Measurements from ENCODE around the gene RBFA. TPM values are rescaled to one million over a fixed set of nuclear protein-coding genes. Genes with fewer than 3 reads are reported as not detected.
A peak's percentile ranks its signal among the peaks of the same experiment; 100 is the strongest.

RBFA gene, protein sequence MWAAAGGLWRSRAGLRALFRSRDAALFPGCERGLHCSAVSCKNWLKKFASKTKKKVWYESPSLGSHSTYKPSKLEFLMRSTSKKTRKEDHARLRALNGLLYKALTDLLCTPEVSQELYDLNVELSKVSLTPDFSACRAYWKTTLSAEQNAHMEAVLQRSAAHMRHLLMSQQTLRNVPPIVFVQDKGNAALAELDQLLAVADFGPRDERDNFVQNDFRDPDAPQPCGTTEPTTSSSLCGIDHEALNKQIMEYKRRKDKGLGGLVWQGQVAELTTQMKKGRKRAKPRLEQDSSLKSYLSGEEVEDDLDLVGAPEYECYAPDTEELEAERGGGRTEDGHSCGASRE
- 22.5 and 27.4 TPM in 2 replicates for total RNA-seq

DNA sequence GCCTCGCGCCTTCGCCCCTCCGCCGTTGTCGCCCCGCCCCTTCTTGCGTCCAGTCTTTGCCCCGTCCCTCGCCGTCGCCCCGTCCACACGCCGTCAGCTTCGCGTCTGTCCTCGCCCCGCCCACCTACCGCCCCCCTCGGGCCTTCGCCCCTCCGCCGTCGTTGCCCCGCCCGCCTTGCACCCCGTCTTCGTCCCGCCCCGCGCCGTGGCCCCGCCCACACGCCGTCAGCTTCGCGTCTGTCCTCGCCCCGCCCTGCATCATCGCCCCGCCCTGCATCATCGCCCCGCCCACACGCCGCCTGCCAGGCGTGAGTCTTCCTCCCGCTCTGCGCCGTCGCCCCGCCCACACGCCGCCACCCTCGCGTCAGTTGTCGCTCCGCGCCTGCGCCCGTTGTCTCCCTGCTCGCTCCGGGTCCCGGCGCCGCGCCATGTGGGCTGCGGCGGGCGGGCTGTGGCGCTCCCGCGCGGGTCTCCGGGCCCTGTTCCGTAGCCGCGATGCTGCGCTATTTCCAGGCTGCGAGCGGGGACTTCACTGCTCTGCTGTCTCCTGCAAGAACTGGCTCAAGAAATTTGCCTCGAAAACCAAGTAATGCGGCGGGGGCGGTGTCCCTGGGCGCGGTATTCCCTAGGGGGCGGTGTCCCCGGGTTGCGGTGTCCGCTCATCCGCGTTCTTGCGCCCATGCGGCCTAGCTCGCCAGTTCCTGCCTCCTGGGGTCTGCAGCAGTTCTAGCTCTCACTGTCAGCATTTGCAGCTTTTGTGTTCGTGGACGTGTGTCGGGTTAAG lies at the start of gene RBFA:
RBFA (plus strand) TSS at position 367 of the 784 bp plus-strand sequence; CDS start at position 429, 62 bp downstream.
- TF ChIP-seq, protein P1, sequence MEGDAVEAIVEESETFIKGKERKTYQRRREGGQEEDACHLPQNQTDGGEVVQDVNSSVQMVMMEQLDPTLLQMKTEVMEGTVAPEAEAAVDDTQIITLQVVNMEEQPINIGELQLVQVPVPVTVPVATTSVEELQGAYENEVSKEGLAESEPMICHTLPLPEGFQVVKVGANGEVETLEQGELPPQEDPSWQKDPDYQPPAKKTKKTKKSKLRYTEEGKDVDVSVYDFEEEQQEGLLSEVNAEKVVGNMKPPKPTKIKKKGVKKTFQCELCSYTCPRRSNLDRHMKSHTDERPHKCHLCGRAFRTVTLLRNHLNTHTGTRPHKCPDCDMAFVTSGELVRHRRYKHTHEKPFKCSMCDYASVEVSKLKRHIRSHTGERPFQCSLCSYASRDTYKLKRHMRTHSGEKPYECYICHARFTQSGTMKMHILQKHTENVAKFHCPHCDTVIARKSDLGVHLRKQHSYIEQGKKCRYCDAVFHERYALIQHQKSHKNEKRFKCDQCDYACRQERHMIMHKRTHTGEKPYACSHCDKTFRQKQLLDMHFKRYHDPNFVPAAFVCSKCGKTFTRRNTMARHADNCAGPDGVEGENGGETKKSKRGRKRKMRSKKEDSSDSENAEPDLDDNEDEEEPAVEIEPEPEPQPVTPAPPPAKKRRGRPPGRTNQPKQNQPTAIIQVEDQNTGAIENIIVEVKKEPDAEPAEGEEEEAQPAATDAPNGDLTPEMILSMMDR (IDR thresholded peaks at IDR 0.05; ENCODE audit: insufficient read depth, low read depth, low read length) = peak; percentile 40
- H3K4me3 ChIP-seq (ENCODE audit: low read depth, low read length) = peak within 1 kb of the TSS; percentile 82
- DNase-seq (ENCODE audit: low read depth) = peak; percentile 99

DNA sequence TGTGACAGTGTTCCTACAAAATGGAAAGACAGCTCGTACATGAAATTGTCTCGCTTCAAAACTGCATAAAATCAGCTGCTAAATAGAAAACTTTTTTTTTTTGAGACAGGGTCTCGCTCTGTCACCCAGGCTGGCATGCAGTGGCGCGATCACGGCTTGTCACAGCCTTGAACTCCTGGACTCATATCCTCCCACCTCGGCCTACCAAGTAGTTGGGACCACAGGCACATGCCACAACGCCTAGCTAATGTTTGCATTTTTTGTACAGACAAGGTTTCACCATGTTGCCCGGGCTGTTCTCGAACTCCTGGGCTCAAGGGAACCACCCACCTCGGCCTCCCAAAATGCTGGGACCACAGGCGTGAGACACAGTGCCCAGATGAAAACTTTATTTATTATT lies 49.1 kb upstream of the RBFA start:
- no peak overlapping the region for H3K4me3 ChIP-seq (ENCODE audit: low read depth, low read length)
- TF ChIP-seq, protein P1 (IDR thresholded peaks at IDR 0.05; ENCODE audit: insufficient read depth, low read depth, low read length) = no peak
- no peak for DNase-seq (ENCODE audit: low read depth)

DNA sequence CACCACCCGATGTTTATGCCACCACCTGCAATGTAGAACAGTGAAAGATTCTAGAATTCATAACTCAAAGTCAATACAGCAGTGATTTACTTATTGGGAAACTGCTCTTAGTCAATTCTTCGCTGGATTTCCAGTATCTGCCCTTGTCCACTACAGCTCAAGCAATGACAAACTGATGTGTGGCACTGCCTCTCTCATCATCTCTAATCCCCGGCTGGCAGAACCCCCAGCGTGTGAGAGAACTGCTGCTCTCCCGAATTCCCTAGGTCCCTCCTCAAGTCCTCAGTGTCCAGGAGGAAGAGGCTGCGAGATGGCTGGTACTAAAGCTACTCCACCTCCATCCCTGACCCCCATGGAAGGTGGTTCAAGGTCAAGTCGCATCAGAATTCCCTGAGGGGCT lies 47.5 kb upstream of the RBFA start:
- no peak for DNase-seq (ENCODE audit: low read depth)
- H3K4me3 ChIP-seq (ENCODE audit: low read depth, low read length) = peak overlapping the region; percentile 94
- TF ChIP-seq, protein P1 (IDR thresholded peaks at IDR 0.05; ENCODE audit: insufficient read depth, low read depth, low read length) = no peak

DNA sequence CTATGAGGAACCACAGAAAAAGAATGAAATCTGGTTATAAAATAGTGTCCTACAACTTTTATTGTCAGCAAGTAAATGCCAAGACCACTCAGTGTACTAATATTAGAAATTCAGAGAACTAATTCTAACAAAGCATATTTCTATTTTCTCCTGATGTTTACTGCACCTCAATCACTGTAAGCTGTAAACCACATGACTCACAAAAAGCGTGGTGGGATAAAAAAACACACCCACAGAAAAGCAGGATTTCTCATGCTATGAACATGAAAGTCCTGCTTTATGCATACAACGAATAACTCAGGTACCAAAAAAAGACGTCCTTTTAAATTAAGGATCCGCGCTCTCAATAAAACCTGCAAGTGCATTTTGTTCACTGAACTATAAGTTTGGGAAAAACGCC lies 46.7 kb upstream of the RBFA start:
- peak overlapping the region; percentile 94 for H3K4me3 ChIP-seq (ENCODE audit: low read depth, low read length)
- TF ChIP-seq, protein P1 (IDR thresholded peaks at IDR 0.05; ENCODE audit: insufficient read depth, low read depth, low read length) = no peak
- peak; percentile 28 for DNase-seq (ENCODE audit: low read depth)

DNA sequence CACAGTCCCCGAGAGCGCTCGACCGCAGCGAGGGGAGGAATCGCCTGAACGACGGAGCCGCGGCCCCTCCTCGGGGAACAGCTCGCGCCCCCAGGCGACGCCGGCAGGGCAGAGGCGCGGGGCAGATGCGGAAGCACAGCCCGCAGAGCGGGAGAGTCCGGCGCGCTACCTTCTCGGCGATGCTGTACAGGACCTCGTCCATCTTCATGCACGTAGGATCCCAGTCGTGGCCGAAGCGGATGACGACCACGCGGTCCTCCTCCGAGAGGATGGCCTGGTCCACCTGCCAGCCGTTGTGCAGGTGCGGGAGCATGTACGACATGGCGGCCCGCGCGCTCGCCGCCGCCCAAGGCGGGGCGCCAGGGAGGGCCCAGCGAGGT lies 46.2 kb upstream of the RBFA start:
- peak; percentile 51 for DNase-seq (ENCODE audit: low read depth)
- peak overlapping the region; percentile 94 for H3K4me3 ChIP-seq (ENCODE audit: low read depth, low read length)
- TF ChIP-seq, protein P1 (IDR thresholded peaks at IDR 0.05; ENCODE audit: insufficient read depth, low read depth, low read length) = peak; percentile 40

DNA sequence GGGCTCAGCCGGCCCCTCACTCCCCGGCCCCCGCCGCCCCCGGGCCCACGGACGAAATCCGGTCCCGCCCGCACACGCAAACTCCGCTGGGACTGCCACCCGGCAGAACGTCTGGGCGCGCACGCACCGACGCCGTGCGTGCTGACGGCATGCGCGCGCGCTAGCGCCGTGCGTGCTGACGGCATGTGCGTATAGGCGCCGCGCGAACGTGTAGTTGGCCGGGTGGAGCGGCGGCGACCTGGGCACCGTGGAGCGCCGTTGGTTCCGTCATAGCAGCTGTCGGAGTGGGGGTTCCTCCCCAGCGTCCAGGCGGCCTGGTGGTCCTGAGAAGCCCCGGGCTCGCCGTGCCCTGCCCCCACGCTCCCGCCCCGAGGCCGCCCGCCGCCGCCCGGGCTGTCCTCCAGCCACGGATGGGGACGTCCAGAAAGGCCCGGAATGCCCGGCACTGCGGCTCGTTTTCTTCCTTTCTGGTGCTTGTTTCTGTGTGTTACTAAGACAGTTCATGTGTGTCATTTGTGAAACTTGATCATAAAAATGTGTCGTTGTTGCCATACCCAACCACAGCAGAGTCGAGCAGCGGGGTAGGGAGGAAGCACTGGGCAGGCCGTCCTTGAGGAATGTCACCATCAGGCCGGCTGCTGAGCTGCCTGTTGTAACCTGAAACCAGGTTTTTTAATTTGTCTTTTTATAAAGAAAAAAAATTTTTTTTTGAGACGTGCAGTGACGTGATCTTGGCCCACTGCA lies 45.6 kb upstream of the RBFA start, which contains the start of gene TXNL4A:
TXNL4A (minus strand) TSS at position 113 of the 744 bp plus-strand sequence. CDS start 171 bp downstream, outside the sequence.
- TF ChIP-seq, protein P1 (IDR thresholded peaks at IDR 0.05; ENCODE audit: insufficient read depth, low read depth, low read length) = no peak
- DNase-seq (ENCODE audit: low read depth) = peak; percentile 85
- peak within 1 kb of the TSS; percentile 94 for H3K4me3 ChIP-seq (ENCODE audit: low read depth, low read length)
